ENCODE measurements around the gene AMBRA1.

Gene AMBRA1

GRCh38 chr11:46543564-46543963 is 50.3 kb downstream of the AMBRA1 start:
- Histone ChIP-seq H3K27ac (ENCODE audit: low read depth, low read length) (no peak overlapping the region), H3K4me2 (ENCODE audit: low read depth, low read length, poor library complexity, severe bottlenecking) (no peak overlapping the region), H3K27me3 (ENCODE audit: low read length) (no peaks in the 10 kb centered on the region), H3K9ac (ENCODE audit: low read length) (no peak overlapping the region), H3K4me3 (ENCODE audit: insufficient read depth, low read length, poor library complexity, severe bottlenecking) (no peak overlapping the region), H3K36me3 (ENCODE audit: low read length) (no peaks in the 10 kb centered on the region), H2AFZ (ENCODE audit: low read depth, low read length, severe bottlenecking) (no peak overlapping the region), H3K79me2 (ENCODE audit: insufficient read depth, low read length) (no peaks in the 10 kb centered on the region; the same call in 1 of the 2 replicates), H3K9me3 (ENCODE audit: insufficient read depth, low read length) (no peaks in the 10 kb centered on the region), H4K20me1 (ENCODE audit: low read depth, low read length) (no peaks in the 10 kb centered on the region), H3F3A (ENCODE audit: insufficient read depth) (no peaks in the 10 kb centered on the region), H3K9me2 (replicated peaks; ENCODE audit: insufficient read depth, low read length) (no peaks in the 10 kb centered on the region)
- TF ChIP-seq EZH2phosphoT487 (conservative IDR thresholded peaks at IDR 0.05; ENCODE audit: low read length): no peak
- TF ChIP-seq, protein P1, sequence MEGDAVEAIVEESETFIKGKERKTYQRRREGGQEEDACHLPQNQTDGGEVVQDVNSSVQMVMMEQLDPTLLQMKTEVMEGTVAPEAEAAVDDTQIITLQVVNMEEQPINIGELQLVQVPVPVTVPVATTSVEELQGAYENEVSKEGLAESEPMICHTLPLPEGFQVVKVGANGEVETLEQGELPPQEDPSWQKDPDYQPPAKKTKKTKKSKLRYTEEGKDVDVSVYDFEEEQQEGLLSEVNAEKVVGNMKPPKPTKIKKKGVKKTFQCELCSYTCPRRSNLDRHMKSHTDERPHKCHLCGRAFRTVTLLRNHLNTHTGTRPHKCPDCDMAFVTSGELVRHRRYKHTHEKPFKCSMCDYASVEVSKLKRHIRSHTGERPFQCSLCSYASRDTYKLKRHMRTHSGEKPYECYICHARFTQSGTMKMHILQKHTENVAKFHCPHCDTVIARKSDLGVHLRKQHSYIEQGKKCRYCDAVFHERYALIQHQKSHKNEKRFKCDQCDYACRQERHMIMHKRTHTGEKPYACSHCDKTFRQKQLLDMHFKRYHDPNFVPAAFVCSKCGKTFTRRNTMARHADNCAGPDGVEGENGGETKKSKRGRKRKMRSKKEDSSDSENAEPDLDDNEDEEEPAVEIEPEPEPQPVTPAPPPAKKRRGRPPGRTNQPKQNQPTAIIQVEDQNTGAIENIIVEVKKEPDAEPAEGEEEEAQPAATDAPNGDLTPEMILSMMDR (IDR thresholded peaks at IDR 0.05; ENCODE audit: insufficient read depth, low read length, poor library complexity, severe bottlenecking): no peak

DNA sequence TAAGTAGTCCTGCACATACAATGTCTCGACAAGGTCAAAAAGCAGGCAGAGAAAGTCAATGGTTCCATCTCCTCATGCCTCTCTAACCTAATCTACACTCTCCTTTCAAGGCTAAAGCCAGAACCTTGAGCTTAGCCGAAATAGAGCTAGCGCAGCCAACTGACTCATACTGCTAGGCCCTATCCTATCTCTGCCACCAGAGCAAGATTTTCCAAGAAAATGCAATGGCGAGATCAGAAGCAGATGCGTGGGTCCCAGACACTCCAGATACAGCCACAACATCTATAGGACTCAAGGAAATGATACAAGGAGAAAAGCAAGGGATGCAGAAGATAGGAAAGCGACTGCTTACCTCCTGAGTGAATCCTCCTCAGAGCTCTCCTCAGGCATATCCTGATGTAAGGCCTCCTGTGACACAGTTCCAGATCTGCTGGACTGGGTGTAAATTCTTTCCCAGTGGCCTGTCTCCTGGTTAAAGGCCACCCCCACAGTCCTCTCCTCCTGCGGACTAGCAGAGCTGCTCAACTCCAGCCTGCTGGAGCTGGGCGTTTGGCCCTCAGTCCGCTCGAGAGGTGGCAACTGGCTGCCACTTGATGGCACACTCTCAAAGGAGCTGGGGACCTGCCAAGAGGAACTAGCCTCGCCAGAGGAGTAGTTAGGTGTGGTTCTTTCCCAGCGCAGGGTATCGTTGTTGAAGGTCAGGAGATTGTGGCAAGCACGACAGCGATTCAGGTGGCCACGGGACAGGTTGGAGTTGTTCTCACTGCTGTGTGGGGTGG is 52.0 kb downstream of the AMBRA1 start:
- H3K36me3 ChIP-seq (ENCODE audit: low read length): no peaks in the 10 kb centered on the region
- H3K9me3 ChIP-seq (ENCODE audit: insufficient read depth, low read length): no peaks in the 10 kb centered on the region
- H3F3A ChIP-seq (ENCODE audit: insufficient read depth): no peaks in the 10 kb centered on the region
- TF ChIP-seq EZH2phosphoT487 (conservative IDR thresholded peaks at IDR 0.05; ENCODE audit: low read length): no peak
- TF ChIP-seq, protein P1 (IDR thresholded peaks at IDR 0.05; ENCODE audit: insufficient read depth, low read length, poor library complexity, severe bottlenecking): no peak
- H3K4me3 ChIP-seq (ENCODE audit: insufficient read depth, low read length, poor library complexity, severe bottlenecking): no peak overlapping the region
- H3K4me2 ChIP-seq (ENCODE audit: low read depth, low read length, poor library complexity, severe bottlenecking): no peak overlapping the region
- H3K9me2 ChIP-seq (replicated peaks; ENCODE audit: insufficient read depth, low read length): no peaks in the 10 kb centered on the region
- H3K9ac ChIP-seq (ENCODE audit: low read length): no peak overlapping the region
- H2AFZ ChIP-seq (ENCODE audit: low read depth, low read length, severe bottlenecking): no peak overlapping the region
- no peak overlapping the region for H3K27ac ChIP-seq (ENCODE audit: low read depth, low read length)
- no peaks in the 10 kb centered on the region; the same call in 1 of the 2 replicates for H4K20me1 ChIP-seq (ENCODE audit: low read depth, low read length)
- H3K27me3 ChIP-seq (ENCODE audit: low read length): no peaks in the 10 kb centered on the region
- peaks cover 12% of the 10 kb centered on the region for H3K79me2 ChIP-seq (ENCODE audit: insufficient read depth, low read length)

DNA sequence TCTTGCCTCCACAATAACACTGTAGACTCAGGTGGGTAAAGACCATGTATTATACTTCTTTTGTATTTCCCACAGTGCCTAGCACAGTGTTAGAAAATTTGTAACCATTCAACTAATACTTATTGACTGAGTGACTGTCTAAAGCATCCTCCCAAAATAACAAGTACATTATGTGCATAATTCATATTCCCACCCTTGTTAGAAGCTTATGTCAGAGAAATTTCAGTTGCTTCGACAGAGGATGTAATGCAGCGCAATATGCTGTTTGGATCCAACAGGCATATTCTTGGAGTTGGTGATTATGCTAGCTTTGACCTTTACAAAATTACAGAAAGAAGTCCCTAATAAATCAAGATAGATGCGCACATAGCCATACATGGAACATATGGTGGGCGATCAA is 53.0 kb downstream of the AMBRA1 start:
- Histone ChIP-seq H3K36me3 (ENCODE audit: low read length) (no peaks in the 10 kb centered on the region), H3K27me3 (ENCODE audit: low read length) (no peaks in the 10 kb centered on the region), H3K4me3 (ENCODE audit: insufficient read depth, low read length, poor library complexity, severe bottlenecking) (no peak overlapping the region), H3K79me2 (ENCODE audit: insufficient read depth, low read length) (peaks cover 22% of the 10 kb centered on the region), H4K20me1 (ENCODE audit: low read depth, low read length) (no peaks in the 10 kb centered on the region; the same call in 1 of the 2 replicates), H3F3A (ENCODE audit: insufficient read depth) (no peaks in the 10 kb centered on the region), H2AFZ (ENCODE audit: low read depth, low read length, severe bottlenecking) (no peak overlapping the region), H3K27ac (ENCODE audit: low read depth, low read length) (no peak overlapping the region), H3K9me3 (ENCODE audit: insufficient read depth, low read length) (no peaks in the 10 kb centered on the region), H3K9ac (ENCODE audit: low read length) (no peak overlapping the region), H3K4me2 (ENCODE audit: low read depth, low read length, poor library complexity, severe bottlenecking) (no peak overlapping the region), H3K9me2 (replicated peaks; ENCODE audit: insufficient read depth, low read length) (no peaks in the 10 kb centered on the region)
- no peak for TF ChIP-seq EZH2phosphoT487 (conservative IDR thresholded peaks at IDR 0.05; ENCODE audit: low read length)
- TF ChIP-seq, protein P1 (IDR thresholded peaks at IDR 0.05; ENCODE audit: insufficient read depth, low read length, poor library complexity, severe bottlenecking): no peak
